ENCODE measurements around the gene LRRC63.

Gene LRRC63

GRCh38 chr13:46296921-46297320, 85.2 kb downstream of the LRRC63 start:
- Mint-ChIP-seq H3K4me3 (no peak overlapping the region), H3K27me3 (no peaks in the 10 kb centered on the region), H3K4me1 (ENCODE audit: low read depth) (peaks cover 50% of the 10 kb centered on the region), H3K36me3 (ENCODE audit: low read depth) (peaks cover 1% of the 10 kb centered on the region), H3K9me3 (peaks cover 4% of the 10 kb centered on the region), H3K27ac (peak overlapping the region; percentile 87)
- DNase-seq, result no peak

GRCh38 chr13:46297361-46297811, 85.7 kb downstream of the LRRC63 start:
- H3K27me3 Mint-ChIP-seq, result no peaks in the 10 kb centered on the region
- peaks cover 1% of the 10 kb centered on the region for H3K36me3 Mint-ChIP-seq (ENCODE audit: low read depth)
- peaks cover 7% of the 10 kb centered on the region for H3K9me3 Mint-ChIP-seq

GRCh38 chr13:46303742-46304385, 92.1 kb downstream of the LRRC63 start:
- H3K27ac Mint-ChIP-seq, result peak overlapping the region; percentile 37
- peaks cover 14% of the 10 kb centered on the region for H3K9me3 Mint-ChIP-seq
- peak overlapping the region; percentile 18 for H3K4me3 Mint-ChIP-seq
- H3K36me3 Mint-ChIP-seq (ENCODE audit: low read depth), result peaks cover 1% of the 10 kb centered on the region
- peaks cover 20% of the 10 kb centered on the region for H3K4me1 Mint-ChIP-seq (ENCODE audit: low read depth)
- no peak for DNase-seq
- H3K27me3 Mint-ChIP-seq, result no peaks in the 10 kb centered on the region

More at GRCh38 chr13:46297361-46297811, 85.7 kb downstream of the LRRC63 start:
- H3K4me1 Mint-ChIP-seq (ENCODE audit: low read depth), result peaks cover 50% of the 10 kb centered on the region
- no peak overlapping the region for H3K4me3 Mint-ChIP-seq
- DNase-seq, result no peak
- peak overlapping the region; percentile 87 for H3K27ac Mint-ChIP-seq

GRCh38 chr13:46304546-46304945, 92.8 kb downstream of the LRRC63 start:
- Mint-ChIP-seq H3K4me1 (ENCODE audit: low read depth) (peaks cover 17% of the 10 kb centered on the region), H3K27me3 (no peaks in the 10 kb centered on the region), H3K9me3 (peaks cover 12% of the 10 kb centered on the region), H3K36me3 (ENCODE audit: low read depth) (peaks cover under 1% of the 10 kb centered on the region), H3K4me3 (no peak overlapping the region), H3K27ac (no peak overlapping the region)
- DNase-seq, result no peak

GRCh38 chr13:46307554-46307953, 95.8 kb downstream of the LRRC63 start:
- Mint-ChIP-seq H3K9me3 (peaks cover 5% of the 10 kb centered on the region), H3K27me3 (no peaks in the 10 kb centered on the region), H3K4me3 (no peak overlapping the region), H3K36me3 (ENCODE audit: low read depth) (peaks cover 5% of the 10 kb centered on the region), H3K4me1 (ENCODE audit: low read depth) (peaks cover 22% of the 10 kb centered on the region), H3K27ac (no peak overlapping the region)
- DNase-seq, result no peak

GRCh38 chr13:46310066-46310465, 98.3 kb downstream of the LRRC63 start:
- DNase-seq, result no peak
- Mint-ChIP-seq H3K36me3 (ENCODE audit: low read depth) (peaks cover 13% of the 10 kb centered on the region), H3K4me3 (no peak overlapping the region), H3K9me3 (no peaks in the 10 kb centered on the region), H3K27ac (no peak overlapping the region), H3K27me3 (no peaks in the 10 kb centered on the region), H3K4me1 (ENCODE audit: low read depth) (peaks cover 17% of the 10 kb centered on the region)

- H3K36me3 Mint-ChIP-seq (ENCODE audit: low read depth), result peaks cover 23% of the 10 kb centered on the region
- H3K4me3 Mint-ChIP-seq, result no peak overlapping the region
- no peaks in the 10 kb centered on the region for H3K27me3 Mint-ChIP-seq
- no peaks in the 10 kb centered on the region for H3K9me3 Mint-ChIP-seq
- no peak for DNase-seq
- no peak overlapping the region for H3K27ac Mint-ChIP-seq
- H3K4me1 Mint-ChIP-seq (ENCODE audit: low read depth), result peaks cover 20% of the 10 kb centered on the region
These were observed 99.5 kb downstream of the LRRC63 start for GRCh38 chr13:46311217-46311616.

GRCh38 chr13:46313024-46313423, 101.3 kb downstream of the LRRC63 start:
- DNase-seq, result no peak
- H3K36me3 Mint-ChIP-seq (ENCODE audit: low read depth), result peaks cover 29% of the 10 kb centered on the region
- no peaks in the 10 kb centered on the region for H3K27me3 Mint-ChIP-seq
- H3K9me3 Mint-ChIP-seq, result no peaks in the 10 kb centered on the region
- no peak overlapping the region for H3K4me3 Mint-ChIP-seq
- peaks cover 25% of the 10 kb centered on the region for H3K4me1 Mint-ChIP-seq (ENCODE audit: low read depth)
- no peak overlapping the region for H3K27ac Mint-ChIP-seq

GRCh38 chr13:46313432-46314257, 101.9 kb downstream of the LRRC63 start:
- Mint-ChIP-seq H3K9me3 (no peaks in the 10 kb centered on the region), H3K27ac (peak overlapping the region; percentile 77), H3K27me3 (no peaks in the 10 kb centered on the region), H3K36me3 (ENCODE audit: low read depth) (peaks cover 29% of the 10 kb centered on the region), H3K4me3 (peak overlapping the region; percentile 29), H3K4me1 (ENCODE audit: low read depth) (peaks cover 29% of the 10 kb centered on the region)
- no peak for DNase-seq

- Mint-ChIP-seq H3K27me3 (no peaks in the 10 kb centered on the region), H3K9me3 (no peaks in the 10 kb centered on the region), H3K36me3 (ENCODE audit: low read depth) (peaks cover 29% of the 10 kb centered on the region), H3K4me1 (ENCODE audit: low read depth) (peaks cover 33% of the 10 kb centered on the region), H3K27ac (no peak overlapping the region), H3K4me3 (no peak overlapping the region)
- DNase-seq, result no peak
These were observed 102.9 kb downstream of the LRRC63 start for GRCh38 chr13:46314587-46314986.

GRCh38 chr13:46315036-46315435, 103.3 kb downstream of the LRRC63 start:
- H3K27me3 Mint-ChIP-seq, result no peaks in the 10 kb centered on the region
- DNase-seq, result no peak
- H3K36me3 Mint-ChIP-seq (ENCODE audit: low read depth), result peaks cover 29% of the 10 kb centered on the region
- no peak overlapping the region for H3K27ac Mint-ChIP-seq
- H3K9me3 Mint-ChIP-seq, result no peaks in the 10 kb centered on the region
- no peak overlapping the region for H3K4me3 Mint-ChIP-seq
- peaks cover 31% of the 10 kb centered on the region for H3K4me1 Mint-ChIP-seq (ENCODE audit: low read depth)

- H3K27ac Mint-ChIP-seq, result peak overlapping the region; percentile 15
- no peak overlapping the region for H3K4me3 Mint-ChIP-seq
- H3K9me3 Mint-ChIP-seq, result no peaks in the 10 kb centered on the region
- H3K4me1 Mint-ChIP-seq (ENCODE audit: low read depth), result peaks cover 31% of the 10 kb centered on the region
- H3K36me3 Mint-ChIP-seq (ENCODE audit: low read depth), result peaks cover 29% of the 10 kb centered on the region
- H3K27me3 Mint-ChIP-seq, result no peaks in the 10 kb centered on the region
- DNase-seq, result no peak
These were observed 103.9 kb downstream of the LRRC63 start for GRCh38 chr13:46315491-46316075.

- Mint-ChIP-seq H3K4me3 (no peak overlapping the region), H3K9me3 (no peaks in the 10 kb centered on the region), H3K27ac (no peak overlapping the region), H3K36me3 (ENCODE audit: low read depth) (peaks cover 25% of the 10 kb centered on the region), H3K4me1 (ENCODE audit: low read depth) (peaks cover 44% of the 10 kb centered on the region), H3K27me3 (no peaks in the 10 kb centered on the region)
- DNase-seq, result no peak
These were observed 105.4 kb downstream of the LRRC63 start for GRCh38 chr13:46317120-46317519.

- Mint-ChIP-seq H3K4me3 (no peak overlapping the region), H3K27me3 (no peaks in the 10 kb centered on the region), H3K27ac (no peak overlapping the region), H3K36me3 (ENCODE audit: low read depth) (peaks cover 20% of the 10 kb centered on the region), H3K4me1 (ENCODE audit: low read depth) (peaks cover 37% of the 10 kb centered on the region), H3K9me3 (no peaks in the 10 kb centered on the region)
- DNase-seq, result no peak
These were observed 107.3 kb downstream of the LRRC63 start for GRCh38 chr13:46318986-46319385.

GRCh38 chr13:46320406-46320805, 108.7 kb downstream of the LRRC63 start:
- Mint-ChIP-seq H3K27ac (peak overlapping the region; percentile 90), H3K4me1 (ENCODE audit: low read depth) (peaks cover 31% of the 10 kb centered on the region), H3K4me3 (peak overlapping the region; percentile 75), H3K9me3 (no peaks in the 10 kb centered on the region), H3K27me3 (no peaks in the 10 kb centered on the region), H3K36me3 (ENCODE audit: low read depth) (peaks cover 13% of the 10 kb centered on the region)
- no peak for DNase-seq
